Upper lobe of left lung (tissue), 6 donors: ENCODE measurements around the gene HGS. TPM values are rescaled to one million over a fixed set of nuclear protein-coding genes. Genes with fewer than 3 reads are reported as not detected.

Experiments
- ATAC-seq, 2 donors: fragments of 200-7000 bp; cut with Tn5 transposase; one replicate each; pipeline ENCODE4 v1.9.1; 2022; ENCODE audit warnings: mild to moderate bottlenecking in 2 of 2, moderate library complexity in 2 of 2; ENCODE audit not compliant: low FRiP score in 2 of 2
- DNase-seq, 2 donors: peaks; one replicate each; pipeline ENCODE4 v3.0.0-alpha.2; 2019 to 2020
- H3K27ac ChIP-seq, 4 donors: fragments of 200-600 bp; sonication (generic); one replicate each; pipeline ENCODE4 v1.5.1; 2016 to 2019
- H3K27me3 ChIP-seq, 4 donors: fragments of 200-600 bp; sonication (generic); one replicate each; pipeline ENCODE4 v1.5.1; 2017 to 2019
- H3K36me3 ChIP-seq, 4 donors: fragments of 200-600 bp; sonication (generic); one replicate each; pipeline ENCODE4 v1.5.1; 2016 to 2019
- H3K4me1 ChIP-seq, 4 donors: fragments of 200-600 bp; sonication (generic); one replicate each; pipeline ENCODE4 v1.5.1; 2018 to 2019
- H3K4me3 ChIP-seq, 4 donors: fragments of 200-600 bp; sonication (generic); one replicate each; pipeline ENCODE4 v1.5.1; 2017 to 2019; ENCODE audit warnings: mild to moderate bottlenecking in 2 of 4, moderate library complexity in 1 of 4
- H3K9me3 ChIP-seq, 4 donors: fragments of 200-600 bp; sonication (generic); one replicate each; pipeline ENCODE4 v1.5.1; 2018 to 2019
- EP300 ChIP-seq, 4 donors: sonication (generic); formaldehyde crosslinking; IDR thresholded peaks; one replicate each; pipeline ENCODE4 v1.5.1; 2017; ENCODE audit warnings: antibody characterized with exemption in 4 of 4, control low read depth in 2 of 4
- POLR2A ChIP-seq, 4 donors: fragments of 450-650 bp; IDR thresholded peaks; one replicate each; pipeline ENCODE4 v1.5.1; 2016 to 2017; ENCODE audit warnings: antibody characterized with exemption in 4 of 4, mild to moderate bottlenecking in 2 of 4
- POLR2AphosphoS5 ChIP-seq, 2 donors: sonication (generic); formaldehyde crosslinking; IDR thresholded peaks; one replicate each; pipeline ENCODE4 v1.5.1; 2017; ENCODE audit warnings: antibody characterized with exemption in 2 of 2
- WGBS, 2 donors: methylation state at CpG; one replicate each; pipeline ENCODE4 v1.1.5; 2017 to 2018; 5-methylcytosine and 5-hydroxymethylcytosine counted together
- total RNA-seq, 6 donors: library from RNA; depleted of rRNA in 4 of 6; stranded (reverse); fragments of >200 nt in 4 of 6; gene quantifications; one replicate each; pipeline versions ENCODE4 v1.1.0 to v1.2.1, GENCODE V29; 2016 to 2021
- TF ChIP-seq, protein P1 (sequence below), 6 experiments: fragments of 450-650 bp in 4 of 6; fragments of 200-600 bp in 2 of 6; sonication (generic) in 2 of 6; IDR thresholded peaks; one replicate each; pipeline ENCODE4 v1.5.1; 2016 to 2019; ENCODE audit warnings: antibody characterized with exemption in 6 of 6
- donor health status: DM: no; HTN: no; CAD: no; lungs with moderate emphysema.
- donor health status: DM: no; HTN: yes; CAD: no; lungs with severe emphysema.

Gene HGS
- total RNA-seq, 6 donors from 2014 or later, result 74.7 to 164 (median 108) TPM

DNA sequence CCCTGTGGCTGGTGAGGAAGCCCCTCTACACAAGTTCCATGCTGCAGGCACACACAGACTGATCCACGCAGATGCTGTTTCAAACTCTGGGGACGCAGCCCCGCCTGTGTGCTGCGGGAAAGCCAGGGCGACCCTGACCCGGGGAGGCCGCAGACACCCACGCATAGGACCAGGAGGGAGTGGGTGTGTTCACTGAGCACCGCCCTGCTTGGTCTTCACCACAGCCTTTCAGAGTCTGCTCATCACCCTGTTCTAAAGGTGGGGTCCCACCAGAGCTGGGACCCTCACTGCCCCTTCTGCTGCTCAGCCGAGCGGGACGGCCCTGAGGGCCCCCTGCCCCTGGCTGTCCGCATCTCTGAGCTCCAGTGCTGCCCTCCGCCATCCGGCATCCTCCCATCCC is 39.3 kb upstream of the HGS start:
- no peak for DNase-seq
- TF ChIP-seq POLR2AphosphoS5 (IDR thresholded peaks at IDR 0.05), result no peak
- TF ChIP-seq EP300 (IDR thresholded peaks at IDR 0.05), result no peak
- no peak for TF ChIP-seq POLR2A (IDR thresholded peaks at IDR 0.05)
- TF ChIP-seq, protein P1, sequence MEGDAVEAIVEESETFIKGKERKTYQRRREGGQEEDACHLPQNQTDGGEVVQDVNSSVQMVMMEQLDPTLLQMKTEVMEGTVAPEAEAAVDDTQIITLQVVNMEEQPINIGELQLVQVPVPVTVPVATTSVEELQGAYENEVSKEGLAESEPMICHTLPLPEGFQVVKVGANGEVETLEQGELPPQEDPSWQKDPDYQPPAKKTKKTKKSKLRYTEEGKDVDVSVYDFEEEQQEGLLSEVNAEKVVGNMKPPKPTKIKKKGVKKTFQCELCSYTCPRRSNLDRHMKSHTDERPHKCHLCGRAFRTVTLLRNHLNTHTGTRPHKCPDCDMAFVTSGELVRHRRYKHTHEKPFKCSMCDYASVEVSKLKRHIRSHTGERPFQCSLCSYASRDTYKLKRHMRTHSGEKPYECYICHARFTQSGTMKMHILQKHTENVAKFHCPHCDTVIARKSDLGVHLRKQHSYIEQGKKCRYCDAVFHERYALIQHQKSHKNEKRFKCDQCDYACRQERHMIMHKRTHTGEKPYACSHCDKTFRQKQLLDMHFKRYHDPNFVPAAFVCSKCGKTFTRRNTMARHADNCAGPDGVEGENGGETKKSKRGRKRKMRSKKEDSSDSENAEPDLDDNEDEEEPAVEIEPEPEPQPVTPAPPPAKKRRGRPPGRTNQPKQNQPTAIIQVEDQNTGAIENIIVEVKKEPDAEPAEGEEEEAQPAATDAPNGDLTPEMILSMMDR (IDR thresholded peaks at IDR 0.05), result no peak
- peaks cover 0 to 8% (median 2%) of the 10 kb centered on the region in 4 donors for H3K9me3 ChIP-seq
- no peak overlapping the region for H3K27ac ChIP-seq
- WGBS, 2 donors, result 96 to 98% methylated on average over 8 to 11 of the region's 15 CpGs
- peaks cover 0 to 18% (median 8%) of the 10 kb centered on the region in 4 donors for H3K27me3 ChIP-seq
- H3K36me3 ChIP-seq, result no peaks in the 10 kb centered on the region
- ATAC-seq, result peak in 1 of 2 donors; percentile 16
- peaks cover 0 to 8% (median 0%) of the 10 kb centered on the region in 4 donors for H3K4me1 ChIP-seq
- H3K4me3 ChIP-seq, result no peak overlapping the region

DNA sequence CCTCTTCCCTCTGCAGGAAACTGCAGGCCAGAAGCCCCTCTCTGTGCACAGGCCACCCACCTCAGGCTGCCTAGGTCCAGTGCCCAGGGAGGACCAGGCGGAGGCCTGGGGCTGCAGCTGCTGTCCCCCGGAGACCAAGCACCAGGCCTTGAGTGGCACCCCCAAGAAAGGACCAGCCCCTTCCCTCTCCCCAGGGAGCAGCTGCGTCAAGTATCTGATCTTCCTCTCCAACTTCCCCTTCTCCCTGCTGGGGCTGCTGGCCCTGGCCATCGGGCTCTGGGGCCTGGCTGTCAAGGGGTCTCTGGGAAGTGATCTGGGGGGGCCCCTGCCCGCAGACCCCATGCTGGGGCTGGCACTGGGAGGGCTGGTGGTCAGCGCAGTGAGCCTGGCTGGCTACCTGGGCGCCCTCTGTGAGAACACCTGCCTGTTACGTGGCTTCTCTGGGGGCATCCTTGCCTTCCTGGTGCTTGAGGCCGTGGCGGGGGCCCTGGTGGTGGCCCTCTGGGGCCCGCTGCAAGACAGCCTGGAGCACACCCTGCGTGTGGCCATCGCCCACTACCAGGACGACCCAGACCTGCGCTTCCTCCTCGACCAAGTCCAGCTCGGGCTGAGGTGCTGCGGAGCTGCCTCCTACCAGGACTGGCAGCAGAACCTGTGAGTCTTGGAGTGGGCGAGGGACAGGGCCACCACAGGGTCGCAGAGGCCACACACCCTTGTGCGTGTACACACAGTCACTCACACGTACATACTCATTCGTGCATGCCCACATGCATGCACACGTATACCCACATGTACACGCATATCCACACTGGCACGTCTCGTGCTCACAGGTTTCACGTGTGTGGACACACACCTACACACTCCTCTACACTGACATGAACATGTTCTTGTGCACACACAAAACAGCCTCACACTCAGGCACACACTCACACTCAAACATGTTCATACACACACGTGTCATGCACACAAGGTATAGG is 38.5 kb upstream of the HGS start:
- no peak for DNase-seq
- Histone ChIP-seq H3K27ac (no peak overlapping the region), H3K36me3 (no peaks in the 10 kb centered on the region), H3K9me3 (peaks cover 0 to 8% (median 2%) of the 10 kb centered on the region in 4 donors), H3K4me1 (peaks cover 0 to 8% (median 0%) of the 10 kb centered on the region in 4 donors), H3K27me3 (peaks cover 0 to 18% (median 8%) of the 10 kb centered on the region in 4 donors), H3K4me3 (no peak overlapping the region)
- ATAC-seq, result no peak
- 85 to 95% methylated on average over 13 to 28 of the region's 29 CpGs for WGBS, 2 donors
- no peak for TF ChIP-seq POLR2A (IDR thresholded peaks at IDR 0.05)
- TF ChIP-seq EP300 (IDR thresholded peaks at IDR 0.05), result no peak
- no peak for TF ChIP-seq POLR2AphosphoS5 (IDR thresholded peaks at IDR 0.05)

DNA sequence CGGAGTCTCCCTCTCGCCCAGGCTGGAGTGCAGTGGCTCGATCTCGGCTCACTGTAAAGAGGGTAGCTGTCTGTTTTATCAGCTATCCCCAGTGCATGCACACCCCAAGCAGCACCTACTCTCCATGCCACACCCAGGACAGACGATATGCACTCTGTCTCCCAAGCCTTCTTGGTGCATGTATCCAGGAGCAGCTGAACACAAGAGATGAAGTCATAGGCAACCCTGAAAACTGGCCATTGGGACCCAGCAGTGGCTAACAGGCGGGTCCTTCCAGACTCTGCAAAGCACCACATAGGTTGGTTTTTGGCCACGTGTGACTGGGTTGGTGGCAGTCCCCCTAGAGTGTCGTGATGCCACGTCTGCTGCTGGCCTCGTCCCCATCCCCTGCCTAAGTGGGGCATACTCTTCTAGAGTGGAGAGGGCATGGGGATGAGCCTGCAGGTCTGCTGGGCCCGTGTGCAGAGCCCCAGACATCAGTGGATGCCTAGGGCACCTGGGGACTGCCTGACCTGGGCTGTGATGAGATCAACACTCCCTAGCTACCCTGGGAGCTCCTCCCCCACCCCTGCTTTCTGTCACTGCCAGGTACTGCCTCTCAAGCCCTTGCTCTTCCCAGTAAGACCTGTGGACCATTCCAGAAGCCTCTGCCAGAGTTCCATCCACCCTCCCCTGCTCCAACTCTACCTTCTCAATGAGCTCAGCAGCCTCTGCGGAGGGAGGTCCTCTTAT is 36.8 kb upstream of the HGS start:
- Histone ChIP-seq H3K4me3 (no peak overlapping the region), H3K27ac (no peak overlapping the region), H3K9me3 (peaks cover 0 to 8% (median 2%) of the 10 kb centered on the region in 4 donors), H3K4me1 (peaks cover 0 to 8% (median 0%) of the 10 kb centered on the region in 4 donors), H3K27me3 (peaks cover 0 to 18% (median 8%) of the 10 kb centered on the region in 4 donors), H3K36me3 (no peaks in the 10 kb centered on the region)
- WGBS, 2 donors, result 64 to 70% methylated on average over 10 to 12 of the region's 12 CpGs
- ATAC-seq (no peak), DNase-seq (no peak)
- TF ChIP-seq POLR2A (IDR thresholded peaks at IDR 0.05) (no peak), POLR2AphosphoS5 (IDR thresholded peaks at IDR 0.05) (no peak), EP300 (IDR thresholded peaks at IDR 0.05) (no peak)
- TF ChIP-seq, protein P1 (IDR thresholded peaks at IDR 0.05), result no peak

DNA sequence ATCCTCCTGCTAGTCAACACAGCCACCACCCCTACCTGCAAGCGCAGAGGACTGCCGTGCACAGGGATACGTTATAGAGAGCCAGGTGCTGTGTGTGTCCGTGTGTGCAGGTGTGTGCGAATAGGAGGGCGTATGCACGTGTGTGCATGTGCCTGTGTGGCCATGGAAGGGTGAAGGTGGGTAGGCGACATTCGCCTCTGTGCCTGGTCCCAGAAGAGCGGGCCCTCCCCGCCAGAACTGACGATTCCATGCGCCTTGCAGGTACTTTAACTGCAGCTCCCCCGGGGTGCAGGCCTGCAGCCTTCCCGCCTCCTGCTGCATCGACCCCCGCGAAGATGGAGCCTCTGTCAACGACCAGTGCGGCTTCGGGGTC is 36.2 kb upstream of the HGS start:
- no peak for TF ChIP-seq POLR2A (IDR thresholded peaks at IDR 0.05)
- no peak for TF ChIP-seq POLR2AphosphoS5 (IDR thresholded peaks at IDR 0.05)
- TF ChIP-seq, protein P1 (IDR thresholded peaks at IDR 0.05), result no peak
- no peak for TF ChIP-seq EP300 (IDR thresholded peaks at IDR 0.05)

More for the DNA sequence above, 36.2 kb upstream of the HGS start:
- H3K4me1 ChIP-seq, result peaks cover 0 to 8% (median 0%) of the 10 kb centered on the region in 4 donors
- H3K27ac ChIP-seq, result no peak overlapping the region
- H3K9me3 ChIP-seq, result peaks cover 0 to 8% (median 2%) of the 10 kb centered on the region in 4 donors
- H3K4me3 ChIP-seq, result no peak overlapping the region
- peaks cover 0 to 18% (median 8%) of the 10 kb centered on the region in 4 donors for H3K27me3 ChIP-seq
- DNase-seq (no peak), ATAC-seq (no peak)
- WGBS, 2 donors, result 53 to 70% methylated on average over 9 to 14 of the region's 21 CpGs
- H3K36me3 ChIP-seq, result no peaks in the 10 kb centered on the region
